HUES6 (cell line): ENCODE measurements around the gene FBXO7.

Experiments used
- H3K27ac ChIP-seq: 2 replicates; pipeline ENCODE4 v1.7.0; 2013; ENCODE audit warnings: low read depth, mild to moderate bottlenecking, low read length, inconsistent platforms
- H3K27me3 ChIP-seq: 2 replicates; pipeline ENCODE4 v1.6.1; 2013; ENCODE audit warnings: low read length; ENCODE audit not compliant: control insufficient read depth, insufficient read depth
- H3K36me3 ChIP-seq: 2 replicates; pipeline ENCODE4 v1.6.1; 2013; ENCODE audit warnings: low read length; ENCODE audit not compliant: control insufficient read depth, insufficient read depth
- H3K4me1 ChIP-seq: 2 replicates; pipeline ENCODE4 v1.6.1; 2013; ENCODE audit warnings: low read length; ENCODE audit not compliant: control insufficient read depth, insufficient read depth
- H3K4me3 ChIP-seq: 2 replicates; pipeline ENCODE4 v1.5.1; 2013; ENCODE audit warnings: low read depth, low read length
- H3K9ac ChIP-seq: one replicate; pipeline ENCODE4 v1.6.1; 2013; ENCODE audit warnings: mild to moderate bottlenecking, low read length
- H3K9me3 ChIP-seq: 2 replicates; pipeline ENCODE4 v1.6.1; 2013; ENCODE audit warnings: low read depth, low read length; ENCODE audit not compliant: control insufficient read depth, insufficient read depth

Gene FBXO7

DNA sequence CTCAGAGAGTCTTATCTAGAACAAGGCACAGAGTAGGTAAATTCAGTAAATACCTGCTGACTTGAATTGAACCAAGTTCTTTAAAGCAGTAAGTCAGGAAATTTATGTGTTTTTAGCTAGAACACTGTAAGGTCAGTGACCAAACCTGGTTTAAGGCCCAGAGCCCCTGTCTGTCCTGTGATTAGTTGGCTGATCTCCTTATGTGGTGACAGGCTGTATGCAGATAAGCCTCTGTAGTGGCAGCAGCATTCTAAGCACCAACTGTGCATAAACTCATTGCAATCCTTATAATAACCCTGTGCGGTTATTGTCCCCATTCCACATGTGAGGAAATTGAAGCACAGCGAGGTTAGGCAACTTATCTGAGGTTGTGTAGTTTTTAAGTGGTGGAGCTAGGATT is 40.5 kb downstream of the FBXO7 start:
- Histone ChIP-seq H3K36me3 (peaks cover 21% of the 10 kb centered on the region), H3K27me3 (no peaks in the 10 kb centered on the region), H3K9ac (no peak overlapping the region), H3K27ac (no peak overlapping the region), H3K9me3 (peaks cover 2% of the 10 kb centered on the region; the same call in 1 of the 2 replicates), H3K4me1 (no peaks in the 10 kb centered on the region), H3K4me3 (no peak overlapping the region)

- no peak overlapping the region for H3K9ac ChIP-seq
- peaks cover 21% of the 10 kb centered on the region for H3K36me3 ChIP-seq
- peaks cover 2% of the 10 kb centered on the region; the same call in 1 of the 2 replicates for H3K9me3 ChIP-seq
- H3K27ac ChIP-seq = no peak overlapping the region
- no peaks in the 10 kb centered on the region for H3K4me1 ChIP-seq
- H3K4me3 ChIP-seq = no peak overlapping the region
- H3K27me3 ChIP-seq = no peaks in the 10 kb centered on the region
Measured at GRCh38 chr22:32517488-32517887, 42.9 kb downstream of the FBXO7 start.

GRCh38 chr22:32517921-32518320 is 43.3 kb downstream of the FBXO7 start:
- no peak overlapping the region for H3K4me3 ChIP-seq
- no peaks in the 10 kb centered on the region for H3K27me3 ChIP-seq
- no peak overlapping the region for H3K9ac ChIP-seq
- no peaks in the 10 kb centered on the region for H3K4me1 ChIP-seq
- H3K27ac ChIP-seq = no peak overlapping the region
- H3K9me3 ChIP-seq = peaks cover 2% of the 10 kb centered on the region; the same call in 1 of the 2 replicates
- H3K36me3 ChIP-seq = peaks cover 21% of the 10 kb centered on the region

- Histone ChIP-seq H3K9ac (no peak overlapping the region), H3K4me1 (no peaks in the 10 kb centered on the region), H3K4me3 (no peak overlapping the region), H3K36me3 (peaks cover 18% of the 10 kb centered on the region), H3K27ac (no peak overlapping the region), H3K27me3 (no peaks in the 10 kb centered on the region), H3K9me3 (peaks cover 2% of the 10 kb centered on the region; the same call in 1 of the 2 replicates)
Measured at GRCh38 chr22:32518381-32518780, 43.8 kb downstream of the FBXO7 start.

GRCh38 chr22:32518848-32519247 is 44.2 kb downstream of the FBXO7 start:
- H3K36me3 ChIP-seq = peaks cover 13% of the 10 kb centered on the region
- no peaks in the 10 kb centered on the region for H3K4me1 ChIP-seq
- H3K27me3 ChIP-seq = no peaks in the 10 kb centered on the region
- no peak overlapping the region for H3K9ac ChIP-seq
- H3K9me3 ChIP-seq = peaks cover 2% of the 10 kb centered on the region; the same call in 1 of the 2 replicates
- H3K27ac ChIP-seq = no peak overlapping the region
- H3K4me3 ChIP-seq = no peak overlapping the region

GRCh38 chr22:32520612-32521011 is 46.0 kb downstream of the FBXO7 start:
- Histone ChIP-seq H3K9me3 (peaks cover 2% of the 10 kb centered on the region; the same call in 1 of the 2 replicates), H3K27me3 (no peaks in the 10 kb centered on the region), H3K9ac (no peak overlapping the region), H3K27ac (no peak overlapping the region), H3K4me3 (no peak overlapping the region), H3K4me1 (no peaks in the 10 kb centered on the region), H3K36me3 (peaks cover 9% of the 10 kb centered on the region)

- Histone ChIP-seq H3K27me3 (no peaks in the 10 kb centered on the region), H3K36me3 (peaks cover 8% of the 10 kb centered on the region), H3K4me3 (no peak overlapping the region), H3K9ac (no peak overlapping the region), H3K27ac (no peak overlapping the region), H3K4me1 (no peaks in the 10 kb centered on the region), H3K9me3 (peaks cover 2% of the 10 kb centered on the region; the same call in 1 of the 2 replicates)
Measured at GRCh38 chr22:32522237-32522636, 47.6 kb downstream of the FBXO7 start.

GRCh38 chr22:32527756-32528155 is 53.1 kb downstream of the FBXO7 start:
- Histone ChIP-seq H3K27ac (no peak overlapping the region), H3K9ac (no peak overlapping the region), H3K36me3 (no peaks in the 10 kb centered on the region), H3K4me1 (peaks cover 5% of the 10 kb centered on the region; the same call in 1 of the 2 replicates), H3K27me3 (no peaks in the 10 kb centered on the region), H3K9me3 (no peaks in the 10 kb centered on the region), H3K4me3 (no peak overlapping the region)

DNA sequence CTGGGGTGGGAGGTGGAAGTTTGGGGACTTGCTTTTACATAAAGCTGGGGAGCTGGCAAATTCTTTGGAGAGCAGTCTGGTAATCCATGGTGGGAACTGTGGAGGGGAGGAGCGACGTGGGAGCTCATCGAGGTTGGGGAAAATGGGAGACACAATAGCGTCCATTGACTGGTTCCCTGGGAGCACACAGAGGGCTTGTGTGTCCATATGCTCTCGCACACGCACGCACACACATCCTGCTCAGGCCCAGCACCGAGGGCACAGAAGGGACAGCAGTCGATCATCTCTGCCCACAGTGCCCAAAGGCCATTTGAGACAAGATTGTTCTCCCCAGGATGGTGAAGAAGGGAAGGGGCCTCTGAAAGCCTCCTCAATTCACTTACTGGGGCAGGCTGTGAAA is 53.7 kb downstream of the FBXO7 start:
- no peaks in the 10 kb centered on the region for H3K27me3 ChIP-seq
- H3K9me3 ChIP-seq = no peaks in the 10 kb centered on the region
- peaks cover 5% of the 10 kb centered on the region; the same call in 1 of the 2 replicates for H3K4me1 ChIP-seq
- H3K27ac ChIP-seq = no peak overlapping the region
- no peak overlapping the region for H3K9ac ChIP-seq
- H3K4me3 ChIP-seq = no peak overlapping the region
- no peaks in the 10 kb centered on the region for H3K36me3 ChIP-seq

GRCh38 chr22:32528984-32529982 is 54.7 kb downstream of the FBXO7 start:
- Histone ChIP-seq H3K27ac (no peak overlapping the region), H3K9ac (no peak overlapping the region), H3K4me3 (no peak overlapping the region), H3K9me3 (no peaks in the 10 kb centered on the region), H3K36me3 (no peaks in the 10 kb centered on the region; the same call in 1 of the 2 replicates), H3K4me1 (peaks cover 5% of the 10 kb centered on the region; the same call in 1 of the 2 replicates), H3K27me3 (no peaks in the 10 kb centered on the region)

GRCh38 chr22:32531228-32531627 is 56.6 kb downstream of the FBXO7 start:
- H3K4me3 ChIP-seq = no peak overlapping the region

More at GRCh38 chr22:32531228-32531627, 56.6 kb downstream of the FBXO7 start:
- H3K27me3 ChIP-seq = no peaks in the 10 kb centered on the region
- peaks cover 5% of the 10 kb centered on the region; the same call in 1 of the 2 replicates for H3K4me1 ChIP-seq
- H3K9me3 ChIP-seq = no peaks in the 10 kb centered on the region
- no peak overlapping the region for H3K9ac ChIP-seq
- no peak overlapping the region for H3K27ac ChIP-seq
- no peaks in the 10 kb centered on the region; the same call in 1 of the 2 replicates for H3K36me3 ChIP-seq
